Heart left ventricle (tissue), 13 donors: ENCODE results near the gene MSI1.

ENCODE experiments used
- POLR2A ChIP-seq, 2 donors: fragments of 450-650 bp; IDR thresholded peaks; one replicate each; pipeline ENCODE4 v1.6.1; 2017; ENCODE audit warnings: antibody characterized with exemption in 2 of 2, mild to moderate bottlenecking in 2 of 2, moderate library complexity in 2 of 2
- TF ChIP-seq, protein P1 (sequence below), 12 donors: fragments of 200-600 bp; sonication (generic) in 4 of 12; IDR thresholded peaks; one replicate each; pipeline versions ENCODE4 v1.5.0 to v1.8.0; 2018 to 2022; ENCODE audit warnings: antibody characterized with exemption in 12 of 12, mild to moderate bottlenecking in 5 of 12
- donor health status: ischemic (EF 13 %, LVEDD 7.1; RV severe dilation, severe dysfunction).
- donor health status: DM: no; HTN: yes; CAD: no.
- donor health status: DM: no; HTN: no; CAD: no.
- donor health status: ischemic (EF 25% LVEDD 6.9; RV normal size, moderate dysfunction).
- donor health status: ischemic (EF 25% LVEDD 5.7; RV mildly dilated, moderate dysfunction).
- donor health status: ischemic (EF 35%, LVEDD 5.7; RV mildly dilated, moderate dysfunction).
- donor health status: nonischemic (EF 11% LVEDD 7.7; RV severe dilation, severe dysfunction).
- donor health status: DM: yes; HTN: yes; CAD: no.
- donor health status: PGD.
- donor health status: ischemic (EF 29% LVEDD 5.4; RV normal size, mild dysfunction).
- donor health status: nonischemic (EF 23%, LVEDD 6.1; RV moderate dilation, normal function).

DNA sequence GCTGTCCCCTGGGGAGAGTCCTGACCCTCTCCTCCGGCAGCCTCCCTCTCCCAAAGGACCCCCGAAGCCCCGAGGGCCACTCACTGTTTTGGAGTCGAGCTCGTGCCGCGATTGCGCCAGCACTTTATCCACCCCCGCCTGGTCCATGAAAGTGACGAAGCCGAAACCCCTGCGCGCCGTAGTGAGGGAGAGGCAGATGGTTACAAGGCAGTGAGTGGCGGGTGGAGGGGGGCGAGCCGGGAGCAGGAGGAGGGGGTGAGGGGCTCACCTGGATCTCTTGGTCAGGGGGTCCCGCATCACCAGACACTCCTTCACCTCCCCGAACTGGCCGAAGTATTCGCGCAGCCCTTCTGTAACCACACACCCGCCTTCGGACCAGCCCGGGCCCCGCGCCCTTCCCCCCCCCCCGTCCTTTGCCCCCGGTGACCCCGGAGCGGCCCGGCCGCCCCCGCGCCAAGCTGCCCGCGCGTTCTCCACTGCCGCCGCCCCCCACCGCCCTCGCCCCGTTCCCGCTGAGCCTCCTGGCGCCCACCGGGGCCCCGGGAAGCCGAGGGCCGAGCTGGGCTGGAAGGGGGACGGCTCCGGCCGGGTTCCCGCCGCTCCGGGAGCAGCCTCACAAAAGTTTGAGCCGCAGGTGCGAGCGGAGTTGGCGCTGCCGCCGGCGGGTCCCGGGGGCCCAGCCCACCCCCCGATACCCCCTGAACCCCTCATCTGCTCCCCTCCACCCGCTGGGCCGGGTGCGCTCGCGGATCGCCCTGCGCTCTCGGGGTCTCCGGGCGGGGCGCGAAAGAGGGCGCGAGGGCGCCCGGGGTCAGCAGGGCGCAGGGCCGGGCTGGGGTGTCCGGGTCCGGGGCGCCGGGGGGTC lies 808 bp downstream of the MSI1 start:
- TF ChIP-seq POLR2A (IDR thresholded peaks at IDR 0.05), result no peak
- TF ChIP-seq, protein P1, sequence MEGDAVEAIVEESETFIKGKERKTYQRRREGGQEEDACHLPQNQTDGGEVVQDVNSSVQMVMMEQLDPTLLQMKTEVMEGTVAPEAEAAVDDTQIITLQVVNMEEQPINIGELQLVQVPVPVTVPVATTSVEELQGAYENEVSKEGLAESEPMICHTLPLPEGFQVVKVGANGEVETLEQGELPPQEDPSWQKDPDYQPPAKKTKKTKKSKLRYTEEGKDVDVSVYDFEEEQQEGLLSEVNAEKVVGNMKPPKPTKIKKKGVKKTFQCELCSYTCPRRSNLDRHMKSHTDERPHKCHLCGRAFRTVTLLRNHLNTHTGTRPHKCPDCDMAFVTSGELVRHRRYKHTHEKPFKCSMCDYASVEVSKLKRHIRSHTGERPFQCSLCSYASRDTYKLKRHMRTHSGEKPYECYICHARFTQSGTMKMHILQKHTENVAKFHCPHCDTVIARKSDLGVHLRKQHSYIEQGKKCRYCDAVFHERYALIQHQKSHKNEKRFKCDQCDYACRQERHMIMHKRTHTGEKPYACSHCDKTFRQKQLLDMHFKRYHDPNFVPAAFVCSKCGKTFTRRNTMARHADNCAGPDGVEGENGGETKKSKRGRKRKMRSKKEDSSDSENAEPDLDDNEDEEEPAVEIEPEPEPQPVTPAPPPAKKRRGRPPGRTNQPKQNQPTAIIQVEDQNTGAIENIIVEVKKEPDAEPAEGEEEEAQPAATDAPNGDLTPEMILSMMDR (IDR thresholded peaks at IDR 0.05), result no peak
